ENCODE measurements around the gene NPTN.

Gene NPTN

GRCh38 chr15:73633111-73633990 is at the start of gene NPTN:
Gene NPTN, minus strand, starts transcription at chr15:73633389. Its CDS starts 174 bp downstream, at chr15:73633215.
- H2AFZ ChIP-seq (ENCODE audit: low read length, unreplicated experiment) = peak within 1 kb of the TSS; percentile 16
- no peaks in the 10 kb centered on the region for H3K27me3 ChIP-seq (ENCODE audit: insufficient read depth, low read length)
- peak within 1 kb of the TSS; percentile 93 for H3K27ac ChIP-seq (ENCODE audit: low read depth, low read length)
- H3K4me1 ChIP-seq (ENCODE audit: control insufficient read depth, insufficient read depth, low read length, unreplicated experiment) = peaks cover 42% of the 10 kb centered on the region
- peaks cover 44% of the 10 kb centered on the region for H3K79me2 ChIP-seq (ENCODE audit: control insufficient read depth, insufficient read depth, low read length, unreplicated experiment)
- peak within 1 kb of the TSS; percentile 88 for H3K4me3 ChIP-seq (ENCODE audit: low read depth, low read length)
- H3K36me3 ChIP-seq (ENCODE audit: insufficient read depth, low read length) = no peaks in the 10 kb centered on the region

GRCh38 chr15:73682600-73683090 is 49.5 kb upstream of the NPTN start:
- H3K36me3 ChIP-seq (ENCODE audit: insufficient read depth, low read length) = no peaks in the 10 kb centered on the region
- H3K27me3 ChIP-seq (ENCODE audit: insufficient read depth, low read length) = no peaks in the 10 kb centered on the region
- no peak overlapping the region; the same call in 1 of the 2 replicates for H3K27ac ChIP-seq (ENCODE audit: low read depth, low read length)
- no peak overlapping the region for H2AFZ ChIP-seq (ENCODE audit: low read length, unreplicated experiment)
- H3K79me2 ChIP-seq (ENCODE audit: control insufficient read depth, insufficient read depth, low read length, unreplicated experiment) = peaks cover 31% of the 10 kb centered on the region
- peaks cover 40% of the 10 kb centered on the region for H3K4me1 ChIP-seq (ENCODE audit: control insufficient read depth, insufficient read depth, low read length, unreplicated experiment)
- H3K4me3 ChIP-seq (ENCODE audit: low read depth, low read length) = no peak overlapping the region

- H3K4me1 ChIP-seq (ENCODE audit: control insufficient read depth, insufficient read depth, low read length, unreplicated experiment) = peaks cover 34% of the 10 kb centered on the region
These were observed 48.8 kb upstream of the NPTN start for GRCh38 chr15:73681856-73682599.

GRCh38 chr15:73681063-73681462 is 47.9 kb upstream of the NPTN start:
- no peaks in the 10 kb centered on the region for H3K27me3 ChIP-seq (ENCODE audit: insufficient read depth, low read length)
- peaks cover 24% of the 10 kb centered on the region for H3K4me1 ChIP-seq (ENCODE audit: control insufficient read depth, insufficient read depth, low read length, unreplicated experiment)
- H3K27ac ChIP-seq (ENCODE audit: low read depth, low read length) = no peak overlapping the region
- H2AFZ ChIP-seq (ENCODE audit: low read length, unreplicated experiment) = no peak overlapping the region
- peaks cover 15% of the 10 kb centered on the region for H3K79me2 ChIP-seq (ENCODE audit: control insufficient read depth, insufficient read depth, low read length, unreplicated experiment)
- no peaks in the 10 kb centered on the region for H3K36me3 ChIP-seq (ENCODE audit: insufficient read depth, low read length)
- H3K4me3 ChIP-seq (ENCODE audit: low read depth, low read length) = no peak overlapping the region

More at GRCh38 chr15:73681856-73682599, 48.8 kb upstream of the NPTN start:
- Histone ChIP-seq H3K27me3 (ENCODE audit: insufficient read depth, low read length) (no peaks in the 10 kb centered on the region), H3K36me3 (ENCODE audit: insufficient read depth, low read length) (no peaks in the 10 kb centered on the region), H3K4me3 (ENCODE audit: low read depth, low read length) (no peak overlapping the region), H3K79me2 (ENCODE audit: control insufficient read depth, insufficient read depth, low read length, unreplicated experiment) (peaks cover 25% of the 10 kb centered on the region), H3K27ac (ENCODE audit: low read depth, low read length) (no peak overlapping the region; the same call in 1 of the 2 replicates), H2AFZ (ENCODE audit: low read length, unreplicated experiment) (no peak overlapping the region)

DNA sequence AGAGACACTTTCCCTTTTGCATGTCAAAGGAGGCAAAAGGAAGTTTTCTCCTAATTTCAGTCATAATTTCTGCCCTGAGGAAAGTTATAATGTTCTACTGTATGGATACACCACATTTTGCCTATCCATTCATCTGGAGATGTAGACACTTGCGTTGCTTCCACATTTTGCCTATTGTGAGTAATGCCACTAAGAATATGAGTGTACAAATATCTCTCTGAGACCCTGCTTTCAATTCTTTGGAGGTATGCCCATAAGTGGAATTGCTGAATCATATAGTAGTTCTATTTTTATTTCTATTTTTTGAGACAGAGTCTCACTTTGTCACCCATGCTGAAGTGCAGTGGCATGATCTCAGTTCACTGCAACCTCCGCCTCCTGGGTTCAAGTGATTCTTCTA is 47.4 kb upstream of the NPTN start:
- Histone ChIP-seq H3K27me3 (ENCODE audit: insufficient read depth, low read length) (no peaks in the 10 kb centered on the region), H3K4me1 (ENCODE audit: control insufficient read depth, insufficient read depth, low read length, unreplicated experiment) (peaks cover 19% of the 10 kb centered on the region), H3K27ac (ENCODE audit: low read depth, low read length) (no peak overlapping the region), H3K36me3 (ENCODE audit: insufficient read depth, low read length) (no peaks in the 10 kb centered on the region), H3K79me2 (ENCODE audit: control insufficient read depth, insufficient read depth, low read length, unreplicated experiment) (peaks cover 10% of the 10 kb centered on the region), H3K4me3 (ENCODE audit: low read depth, low read length) (no peak overlapping the region), H2AFZ (ENCODE audit: low read length, unreplicated experiment) (no peak overlapping the region)

GRCh38 chr15:73679964-73680363 is 46.8 kb upstream of the NPTN start:
- Histone ChIP-seq H3K27me3 (ENCODE audit: insufficient read depth, low read length) (peaks cover 4% of the 10 kb centered on the region; the same call in 1 of the 2 replicates), H3K27ac (ENCODE audit: low read depth, low read length) (no peak overlapping the region), H2AFZ (ENCODE audit: low read length, unreplicated experiment) (no peak overlapping the region), H3K4me3 (ENCODE audit: low read depth, low read length) (no peak overlapping the region), H3K36me3 (ENCODE audit: insufficient read depth, low read length) (no peaks in the 10 kb centered on the region), H3K4me1 (ENCODE audit: control insufficient read depth, insufficient read depth, low read length, unreplicated experiment) (peaks cover 18% of the 10 kb centered on the region), H3K79me2 (ENCODE audit: control insufficient read depth, insufficient read depth, low read length, unreplicated experiment) (peaks cover 4% of the 10 kb centered on the region)

- peaks cover 9% of the 10 kb centered on the region; the same call in 1 of the 2 replicates for H3K27me3 ChIP-seq (ENCODE audit: insufficient read depth, low read length)
- no peak overlapping the region for H3K27ac ChIP-seq (ENCODE audit: low read depth, low read length)
- peaks cover 18% of the 10 kb centered on the region for H3K4me1 ChIP-seq (ENCODE audit: control insufficient read depth, insufficient read depth, low read length, unreplicated experiment)
- H3K4me3 ChIP-seq (ENCODE audit: low read depth, low read length) = no peak overlapping the region
- no peak overlapping the region for H2AFZ ChIP-seq (ENCODE audit: low read length, unreplicated experiment)
- no peaks in the 10 kb centered on the region for H3K36me3 ChIP-seq (ENCODE audit: insufficient read depth, low read length)
- H3K79me2 ChIP-seq (ENCODE audit: control insufficient read depth, insufficient read depth, low read length, unreplicated experiment) = no peaks in the 10 kb centered on the region
These were observed 46.0 kb upstream of the NPTN start for GRCh38 chr15:73679180-73679579.

- Histone ChIP-seq H2AFZ (ENCODE audit: low read length, unreplicated experiment) (no peak overlapping the region), H3K27ac (ENCODE audit: low read depth, low read length) (no peak overlapping the region), H3K79me2 (ENCODE audit: control insufficient read depth, insufficient read depth, low read length, unreplicated experiment) (no peaks in the 10 kb centered on the region), H3K4me3 (ENCODE audit: low read depth, low read length) (no peak overlapping the region), H3K27me3 (ENCODE audit: insufficient read depth, low read length) (peaks cover 16% of the 10 kb centered on the region), H3K36me3 (ENCODE audit: insufficient read depth, low read length) (no peaks in the 10 kb centered on the region), H3K4me1 (ENCODE audit: control insufficient read depth, insufficient read depth, low read length, unreplicated experiment) (peaks cover 18% of the 10 kb centered on the region)
These were observed 45.3 kb upstream of the NPTN start for GRCh38 chr15:73678498-73678897.

DNA sequence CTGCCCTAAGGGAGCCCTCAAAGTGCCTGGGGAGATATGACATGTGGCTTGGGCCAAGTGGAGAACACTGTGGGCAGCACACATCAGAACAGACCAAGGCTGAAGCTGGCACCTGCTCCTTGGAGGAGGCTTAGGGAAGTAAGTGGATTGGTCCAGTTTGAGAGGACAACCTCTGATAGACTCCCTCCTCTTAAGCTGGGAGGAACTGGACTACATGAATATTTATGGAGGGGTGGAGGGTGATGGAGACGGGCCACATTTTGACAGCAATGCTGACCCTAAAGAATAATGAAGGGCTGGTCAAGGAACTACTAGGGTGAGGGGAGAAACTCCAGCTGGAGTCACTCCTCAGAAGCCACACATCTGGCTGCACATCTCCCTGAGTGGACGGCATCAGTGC is 44.5 kb upstream of the NPTN start:
- Histone ChIP-seq H2AFZ (ENCODE audit: low read length, unreplicated experiment) (no peak overlapping the region), H3K79me2 (ENCODE audit: control insufficient read depth, insufficient read depth, low read length, unreplicated experiment) (no peaks in the 10 kb centered on the region), H3K4me3 (ENCODE audit: low read depth, low read length) (no peak overlapping the region), H3K4me1 (ENCODE audit: control insufficient read depth, insufficient read depth, low read length, unreplicated experiment) (peaks cover 17% of the 10 kb centered on the region), H3K36me3 (ENCODE audit: insufficient read depth, low read length) (no peaks in the 10 kb centered on the region), H3K27me3 (ENCODE audit: insufficient read depth, low read length) (peaks cover 23% of the 10 kb centered on the region), H3K27ac (ENCODE audit: low read depth, low read length) (no peak overlapping the region)

DNA sequence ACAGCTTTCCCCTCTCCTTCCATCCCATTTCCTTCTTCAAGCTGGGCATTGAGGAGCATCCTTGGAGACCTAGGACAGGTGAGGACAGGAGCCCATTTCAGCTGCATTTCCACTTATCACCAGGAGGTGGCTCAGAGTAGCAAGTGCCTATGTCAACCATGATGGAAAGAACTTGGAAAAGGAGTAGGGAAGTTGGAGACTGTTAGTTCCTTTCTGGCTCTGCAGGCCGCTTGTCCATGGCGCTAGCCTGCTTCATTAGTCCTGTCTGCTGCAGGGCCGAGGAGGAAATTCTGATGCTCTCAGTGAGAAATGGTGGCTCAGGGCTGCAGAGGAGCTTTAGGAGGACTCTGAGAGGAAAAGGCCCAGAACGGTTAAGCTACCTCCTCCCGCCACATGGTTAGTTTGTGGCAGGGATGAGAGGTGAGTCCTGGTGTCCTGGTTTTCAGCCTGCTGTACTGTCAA is 44.0 kb upstream of the NPTN start:
- Histone ChIP-seq H3K79me2 (ENCODE audit: control insufficient read depth, insufficient read depth, low read length, unreplicated experiment) (no peaks in the 10 kb centered on the region), H3K36me3 (ENCODE audit: insufficient read depth, low read length) (no peaks in the 10 kb centered on the region), H3K27me3 (ENCODE audit: insufficient read depth, low read length) (peaks cover 29% of the 10 kb centered on the region), H2AFZ (ENCODE audit: low read length, unreplicated experiment) (no peak overlapping the region), H3K4me3 (ENCODE audit: low read depth, low read length) (no peak overlapping the region), H3K4me1 (ENCODE audit: control insufficient read depth, insufficient read depth, low read length, unreplicated experiment) (peaks cover 12% of the 10 kb centered on the region), H3K27ac (ENCODE audit: low read depth, low read length) (no peak overlapping the region)
